GM12865 (cell line): ENCODE measurements around the gene PEAR1.

Experiments
- DNase-seq: peaks from one replicate; pipeline ENCODE4 v3.0.0; 2010; ENCODE audit warnings: low read depth
- H3K4me3 ChIP-seq: 2 replicates; pipeline ENCODE4 v1.5.1; 2011; ENCODE audit warnings: mild to moderate bottlenecking, low read depth, low read length, control low read depth
- CTCF ChIP-seq: IDR thresholded peaks from 2 replicates; pipeline ENCODE4 v1.5.1; 2011; ENCODE audit warnings: low read length, control low read depth, low read depth, inconsistent platforms; ENCODE audit not compliant: insufficient read depth; ENCODE audit errors: missing control alignments

The PEAR1 gene

DNA sequence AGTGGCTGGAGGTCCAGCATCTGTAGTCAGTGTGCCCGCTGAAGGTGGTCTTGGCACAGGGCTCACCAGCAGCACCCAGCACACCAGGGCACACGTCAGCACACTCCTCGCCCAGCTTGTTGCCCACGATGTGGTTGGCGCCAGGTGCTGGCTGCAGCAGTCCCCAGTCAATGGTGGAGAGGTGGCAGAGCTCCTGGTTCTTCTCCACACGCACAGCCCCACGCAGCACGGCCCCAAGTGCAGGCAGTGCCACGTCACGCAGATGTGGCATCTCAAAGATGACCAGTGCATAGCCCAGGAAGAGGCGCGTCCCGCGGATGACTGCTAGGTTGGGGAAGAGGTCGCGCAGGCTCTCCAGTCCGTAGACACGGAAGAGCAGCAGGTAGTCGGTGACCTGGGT lies 39.8 kb upstream of the PEAR1 start:
- H3K4me3 ChIP-seq: no peak overlapping the region
- DNase-seq: no peak
- no peak for TF ChIP-seq CTCF

- DNase-seq: no peak
- TF ChIP-seq CTCF: no peak
- no peak overlapping the region for H3K4me3 ChIP-seq
These were observed 38.9 kb upstream of the PEAR1 start for GRCh38 chr1:156854634-156855033.

GRCh38 chr1:156856282-156856785 lies 37.2 kb upstream of the PEAR1 start:
- DNase-seq: no peak
- TF ChIP-seq CTCF: no peak

DNA sequence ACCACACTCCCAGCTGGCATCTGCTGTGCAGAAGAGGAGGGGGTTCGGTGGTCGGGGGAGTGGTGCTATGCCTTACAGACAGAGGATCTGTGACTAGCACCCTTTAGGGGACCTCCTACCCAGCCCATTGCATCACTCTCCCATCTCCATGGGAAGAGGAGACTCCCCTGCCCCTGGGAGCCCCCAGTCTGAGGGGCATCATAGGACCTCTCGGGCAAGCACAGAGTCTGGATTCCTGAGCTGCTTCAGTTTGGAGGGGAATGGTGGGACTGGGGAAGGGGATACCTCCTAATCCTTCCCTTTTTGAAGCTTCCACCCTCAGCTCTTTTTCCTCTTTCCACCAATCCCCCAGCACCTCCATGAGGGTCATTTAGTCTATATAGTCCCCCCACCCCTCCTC lies 36.0 kb upstream of the PEAR1 start:
- no peak for TF ChIP-seq CTCF
- no peak overlapping the region for H3K4me3 ChIP-seq
- no peak for DNase-seq

More at GRCh38 chr1:156856282-156856785, 37.2 kb upstream of the PEAR1 start:
- no peak overlapping the region for H3K4me3 ChIP-seq

DNA sequence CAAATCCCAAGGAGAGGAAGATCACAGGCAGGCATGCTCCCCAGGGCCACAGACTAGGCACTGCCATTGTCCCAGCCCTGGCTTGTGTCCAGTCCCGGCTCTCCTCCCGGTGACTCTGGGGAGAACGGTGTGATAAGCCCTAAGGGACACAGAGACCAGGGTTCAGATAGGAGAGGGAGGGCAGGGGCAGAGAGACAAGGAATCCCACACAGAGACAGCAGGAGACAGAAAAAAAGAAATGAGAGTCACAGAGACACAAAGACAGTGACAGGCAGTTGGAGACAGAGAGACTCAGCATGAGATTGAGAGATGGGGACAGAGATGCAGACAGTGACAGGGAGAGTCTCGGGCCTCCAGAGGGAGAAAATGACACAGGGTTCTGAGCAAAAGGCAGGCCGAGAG lies 35.0 kb upstream of the PEAR1 start:
- H3K4me3 ChIP-seq: no peak overlapping the region
- DNase-seq: no peak
- no peak for TF ChIP-seq CTCF

DNA sequence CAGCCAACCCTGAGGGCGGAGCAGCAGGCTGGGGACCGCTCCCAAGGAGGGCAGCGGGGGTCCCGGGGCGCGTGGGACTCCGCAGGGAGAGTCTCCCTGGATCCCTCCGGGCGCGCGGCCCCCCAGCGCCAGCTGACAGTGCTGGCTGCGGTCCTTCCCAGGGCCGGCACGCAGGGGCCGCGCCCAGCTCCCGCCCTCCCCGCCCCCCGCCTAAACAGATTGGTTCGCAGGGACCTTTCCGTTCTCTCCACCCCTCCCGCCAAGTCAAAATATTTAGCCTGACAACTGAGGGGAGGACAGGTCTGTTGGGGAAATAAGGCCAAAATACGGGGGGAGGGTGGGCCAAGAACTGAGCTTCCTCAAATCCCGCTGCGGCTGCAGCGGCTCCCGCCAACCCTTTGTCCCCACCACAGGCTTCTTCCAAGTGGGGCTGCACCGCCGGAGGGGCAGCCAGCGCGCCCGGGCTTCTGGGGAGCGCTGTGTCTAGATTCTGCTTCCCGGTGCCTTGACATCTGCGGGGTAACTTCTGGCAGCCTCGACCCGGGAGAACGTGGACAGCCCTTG lies 34.5 kb upstream of the PEAR1 start, which contains the start of gene INSRR:
Gene INSRR (minus strand): TSS at position 159 of the 564 bp plus-strand sequence. CDS start 496 bp downstream, outside the sequence.
- H3K4me3 ChIP-seq: no peak within 1 kb of the TSS; the same call in 1 of the 2 replicates

More for the DNA sequence above, 34.5 kb upstream of the PEAR1 start, which contains the start of gene INSRR:
- no peak for DNase-seq
- no peak for TF ChIP-seq CTCF
